Lung (tissue), 12 donors: ENCODE results near the gene GARIN5A. TPM values are rescaled to one million over a fixed set of nuclear protein-coding genes. Genes with fewer than 3 reads are reported as not detected.
"Not testable (repeated sequence)": the region's sequence is repeated elsewhere in the genome, so short reads cannot be mapped to it uniquely, and the experiment has no call there.

Source experiments
- ATAC-seq: fragments of 200-7000 bp; cut with Tn5 transposase; one replicate; pipeline ENCODE4 v1.9.1; 2020; ENCODE audit warnings: moderate number of reproducible peaks; ENCODE audit not compliant: insufficient read depth, low FRiP score
- DNase-seq, 3 donors: peaks; one replicate each; pipeline ENCODE4 v3.0.0-alpha.2; 2013 to 2017
- H3K27ac ChIP-seq, 2 donors: one replicate each; pipeline ENCODE4 v1.5.1; 2013; ENCODE audit warnings: mild to moderate bottlenecking in 2 of 2, moderate library complexity in 2 of 2, control low read depth in 1 of 2, inconsistent platforms in 1 of 2, low read depth in 1 of 2, low read length in 1 of 2
- H3K27me3 ChIP-seq, 3 donors: one replicate each; pipeline ENCODE4 v1.5.1; 2013; ENCODE audit warnings: low read length in 2 of 3; ENCODE audit not compliant: control insufficient read depth in 3 of 3, insufficient read depth in 3 of 3
- H3K36me3 ChIP-seq, 4 donors: one replicate each; pipeline ENCODE4 v1.5.1; 2013; ENCODE audit warnings: low read length in 4 of 4, mild to moderate bottlenecking in 1 of 4, moderate library complexity in 1 of 4; ENCODE audit not compliant: control insufficient read depth in 4 of 4, insufficient read depth in 4 of 4
- H3K4me1 ChIP-seq, 5 donors: one replicate each; pipeline ENCODE4 v1.5.1; 2013; ENCODE audit warnings: low read length in 5 of 5, mild to moderate bottlenecking in 2 of 5, moderate library complexity in 1 of 5; ENCODE audit not compliant: control insufficient read depth in 5 of 5, insufficient read depth in 5 of 5
- H3K4me3 ChIP-seq: one replicate; pipeline ENCODE4 v1.5.1; 2013; ENCODE audit warnings: mild to moderate bottlenecking, control low read depth, moderate library complexity
- H3K9ac ChIP-seq, 2 donors: one replicate each; pipeline ENCODE4 v1.5.1; 2013; ENCODE audit warnings: low read length in 2 of 2, control low read depth in 1 of 2; ENCODE audit not compliant: insufficient read depth in 1 of 2
- H3K9me3 ChIP-seq, 4 donors: one replicate each; pipeline ENCODE4 v1.5.1; 2013; ENCODE audit warnings: low read length in 3 of 4, mild to moderate bottlenecking in 1 of 4, moderate library complexity in 1 of 4; ENCODE audit not compliant: control insufficient read depth in 4 of 4, insufficient read depth in 3 of 4
- WGBS, 2 donors: extraction: QIAGEN DNeasy Blood & Tissue Kit; methylation state at CpG; one replicate each; pipeline ENCODE4 v1.1.7; 2013; 5-methylcytosine and 5-hydroxymethylcytosine counted together
- polyA plus RNA-seq, 2 donors: library from polyadenylated mRNA; stranded (reverse); fragments of 200-250 nt; gene quantifications; one replicate each; pipeline ENCODE4 v1.2.1, GENCODE V29; 2013
- total RNA-seq, 2 donors: library from RNA; depleted of rRNA in 1 of 2; stranded (reverse); fragments of >200 nt in 1 of 2; gene quantifications; one replicate each; pipeline ENCODE4 v1.2.1, GENCODE V29; 2014 to 2021
- TF ChIP-seq, protein P1 (sequence below): IDR thresholded peaks from 2 replicates; pipeline ENCODE4 v1.5.1; 2012; ENCODE audit warnings: mild to moderate bottlenecking; ENCODE audit errors: control extremely low read depth, extremely low read depth
- donor health status: control.
- donor health status: control.
- donor health status: Bipolar disorder and iron deficiency.
- donor health status: healthy.
- donor health status: DM: yes; HTN: yes; CAD: no.

Gene GARIN5A
- total and polyA plus RNA-seq, 4 donors = 1.7 to 5.0 (median 2.4) TPM

DNA sequence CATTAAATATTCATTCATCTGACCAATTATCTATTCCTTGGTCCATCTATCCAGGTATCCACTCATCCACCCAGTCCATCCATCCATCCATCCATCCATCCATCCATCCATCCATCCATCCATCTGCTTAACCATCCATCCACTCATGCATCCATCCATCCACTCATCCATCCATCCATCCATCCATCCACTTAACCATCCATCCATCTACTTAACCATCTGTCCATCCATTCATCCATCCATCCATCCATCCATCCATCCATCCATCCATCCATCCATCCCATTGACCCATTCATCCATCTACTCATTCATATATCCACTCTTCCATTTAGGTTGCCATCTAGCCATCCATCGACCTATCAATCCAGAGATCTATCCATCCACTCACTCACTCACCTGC is 32.6 kb downstream of the GARIN5A start:
- Histone ChIP-seq H3K27me3 (no peaks in the 10 kb centered on the region), H3K9ac (no peak overlapping the region), H3K4me3 (no peak overlapping the region), H3K27ac (no peak overlapping the region), H3K4me1 (no peaks in the 10 kb centered on the region), H3K9me3 (peaks cover 0 to 6% (median 0%) of the 10 kb centered on the region in 4 donors), H3K36me3 (no peaks in the 10 kb centered on the region)
- 79 to 86% methylated on average over 1 of the region's 1 CpG for WGBS, 2 donors
- no peak for DNase-seq
- no peak for ATAC-seq
- TF ChIP-seq, protein P1, sequence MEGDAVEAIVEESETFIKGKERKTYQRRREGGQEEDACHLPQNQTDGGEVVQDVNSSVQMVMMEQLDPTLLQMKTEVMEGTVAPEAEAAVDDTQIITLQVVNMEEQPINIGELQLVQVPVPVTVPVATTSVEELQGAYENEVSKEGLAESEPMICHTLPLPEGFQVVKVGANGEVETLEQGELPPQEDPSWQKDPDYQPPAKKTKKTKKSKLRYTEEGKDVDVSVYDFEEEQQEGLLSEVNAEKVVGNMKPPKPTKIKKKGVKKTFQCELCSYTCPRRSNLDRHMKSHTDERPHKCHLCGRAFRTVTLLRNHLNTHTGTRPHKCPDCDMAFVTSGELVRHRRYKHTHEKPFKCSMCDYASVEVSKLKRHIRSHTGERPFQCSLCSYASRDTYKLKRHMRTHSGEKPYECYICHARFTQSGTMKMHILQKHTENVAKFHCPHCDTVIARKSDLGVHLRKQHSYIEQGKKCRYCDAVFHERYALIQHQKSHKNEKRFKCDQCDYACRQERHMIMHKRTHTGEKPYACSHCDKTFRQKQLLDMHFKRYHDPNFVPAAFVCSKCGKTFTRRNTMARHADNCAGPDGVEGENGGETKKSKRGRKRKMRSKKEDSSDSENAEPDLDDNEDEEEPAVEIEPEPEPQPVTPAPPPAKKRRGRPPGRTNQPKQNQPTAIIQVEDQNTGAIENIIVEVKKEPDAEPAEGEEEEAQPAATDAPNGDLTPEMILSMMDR = no peak

DNA sequence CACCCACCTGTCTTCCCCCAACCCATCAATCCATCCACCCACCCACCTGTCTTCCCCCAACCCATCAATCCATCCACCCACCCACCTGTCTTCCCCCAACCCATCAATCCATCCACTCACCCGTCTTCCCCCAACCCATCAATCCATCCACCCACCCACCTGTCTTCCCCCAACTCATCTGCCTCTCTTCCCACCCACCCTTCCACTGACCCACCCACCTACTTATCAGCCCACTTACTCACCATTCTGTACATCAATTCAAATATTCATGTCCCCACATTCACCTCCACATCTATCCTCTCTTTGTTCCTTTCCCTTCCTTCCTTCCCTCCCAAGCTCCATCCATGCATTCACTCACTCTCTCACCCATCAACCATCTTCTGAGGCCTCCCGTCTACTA is 37.5 kb downstream of the GARIN5A start:
- not testable (repeated sequence) for ATAC-seq, H3K9me3 ChIP-seq, DNase-seq, H3K27ac ChIP-seq, H3K36me3 ChIP-seq, H3K4me3 ChIP-seq, H3K4me1 ChIP-seq, H3K27me3 ChIP-seq, H3K9ac ChIP-seq
- 68 to 94% methylated on average over 2 of the region's 2 CpGs for WGBS, 2 donors

DNA sequence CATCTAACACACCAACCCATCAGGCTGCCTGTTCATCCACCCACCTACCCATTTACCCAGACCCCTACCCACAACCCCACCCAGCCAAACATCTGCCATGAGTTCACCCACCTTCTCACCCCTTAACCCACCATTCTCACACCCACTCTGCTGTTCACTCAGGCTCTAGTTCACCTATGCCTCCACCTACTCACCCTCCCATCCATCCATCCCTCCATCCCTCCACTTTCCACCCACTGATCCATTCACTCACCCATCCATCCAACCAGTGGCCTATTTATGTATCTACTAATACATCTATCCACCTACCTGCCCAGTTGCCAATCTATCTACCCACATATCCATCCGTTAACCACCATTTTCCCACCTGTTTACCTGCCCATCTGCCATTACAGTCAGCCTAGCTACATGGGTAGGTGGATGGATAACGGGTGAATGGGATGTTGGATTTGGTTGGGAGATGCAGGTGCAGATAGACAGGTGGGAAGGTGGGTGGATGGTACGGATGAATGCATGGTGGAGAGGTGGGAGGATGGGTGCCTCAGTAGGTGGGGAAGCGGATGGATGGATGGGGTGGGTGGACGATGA is 38.7 kb downstream of the GARIN5A start:
- Histone ChIP-seq H3K9ac (no peak overlapping the region), H3K36me3 (no peaks in the 10 kb centered on the region), H3K9me3 (no peaks in the 10 kb centered on the region), H3K27me3 (no peaks in the 10 kb centered on the region), H3K4me3 (no peak overlapping the region), H3K4me1 (peaks cover 0 to under 1% (median 0%) of the 10 kb centered on the region in 5 donors), H3K27ac (no peak overlapping the region)
- DNase-seq (no peak), ATAC-seq (no peak)
- WGBS, 2 donors = 89 to 92% methylated on average over 5 of the region's 5 CpGs
- TF ChIP-seq, protein P1 = no peak

DNA sequence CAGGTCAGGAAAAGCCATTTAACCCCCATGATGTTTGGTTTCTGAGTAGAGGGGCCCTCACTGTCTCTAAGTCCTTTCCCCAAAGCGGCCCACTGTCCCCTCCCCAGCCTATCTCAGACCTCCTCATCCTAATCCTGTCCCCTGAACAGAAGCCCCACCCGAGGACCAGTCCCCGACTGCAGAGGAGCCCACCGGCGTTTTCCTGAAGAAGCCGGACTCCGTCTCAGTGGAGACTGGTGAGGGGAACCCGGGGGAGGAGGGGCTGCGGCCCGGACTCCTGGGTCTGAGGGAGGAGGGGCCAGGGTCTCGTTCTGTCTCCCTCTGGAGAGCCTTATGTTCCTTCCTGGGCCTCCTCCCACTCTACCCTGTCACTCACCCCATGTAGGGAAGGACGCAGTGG is 41.0 kb downstream of the GARIN5A start:
- ATAC-seq (no peak), DNase-seq (no peak)
- Histone ChIP-seq H3K4me1 (peaks cover 0 to 16% (median 0%) of the 10 kb centered on the region in 5 donors), H3K9me3 (no peaks in the 10 kb centered on the region), H3K36me3 (no peaks in the 10 kb centered on the region), H3K27me3 (peaks cover 0 to 2% (median 0%) of the 10 kb centered on the region in 3 donors), H3K9ac (no peak overlapping the region), H3K27ac (no peak overlapping the region), H3K4me3 (no peak overlapping the region)
- 73 to 76% methylated on average over 9 to 12 of the region's 12 CpGs for WGBS, 2 donors
- TF ChIP-seq, protein P1 = no peak
